Activated CD4-positive, alpha-beta memory T cell treated with anti-CD3 and anti-CD28 coated beads for 36 hours (primary cell): ENCODE results near the gene LST1. TPM values are rescaled to one million over a fixed set of nuclear protein-coding genes. Genes with fewer than 3 reads are reported as not detected.
"Not testable (repeated sequence)": the region's sequence is repeated elsewhere in the genome, so short reads cannot be mapped to it uniquely, and the experiment has no call there.

Experiments
- CTCF ChIA-PET: fragments of 350-600 bp; sonication (Branson Sonifier 250); formaldehyde crosslinking; loops from one replicate; lab custom pipeline; 2021; ENCODE audit warnings: antibody characterized with exemption, inconsistent platforms; lab: Charles Lee
- POLR2A ChIA-PET: fragments of 350-600 bp; sonication (Branson Sonifier 250); formaldehyde crosslinking; loops from one replicate; lab custom pipeline; 2021; ENCODE audit warnings: antibody characterized with exemption; lab: Charles Lee
- DNase-seq: peaks from one replicate; pipeline ENCODE4 v3.0.0-alpha.2; 2020
- H3K27ac Mint-ChIP-seq: one replicate; pipeline ENCODE4 v1.8.0; 2021; ENCODE audit warnings: mixed read lengths
- H3K27me3 Mint-ChIP-seq: one replicate; pipeline ENCODE4 v1.8.0; 2021; ENCODE audit warnings: mixed read lengths
- H3K36me3 Mint-ChIP-seq: one replicate; pipeline ENCODE4 v1.8.0; 2021; ENCODE audit warnings: mixed read lengths
- H3K4me1 Mint-ChIP-seq: one replicate; pipeline ENCODE4 v1.8.0; 2021; ENCODE audit warnings: low read depth, mixed read lengths
- H3K4me3 Mint-ChIP-seq: one replicate; pipeline ENCODE4 v1.8.0; 2021; ENCODE audit warnings: mild to moderate bottlenecking, mixed read lengths
- H3K9me3 Mint-ChIP-seq: one replicate; pipeline ENCODE4 v1.8.0; 2021; ENCODE audit warnings: mixed read lengths
- intact Hi-C: fragments of 100-400 bp; cut with micrococcal nuclease; formaldehyde crosslinking; loops from one replicate; pipeline ENCODE4 v1.15.1; 2023
- total RNA-seq, 2 experiments: library from RNA; stranded (reverse); gene quantifications; one replicate each; pipeline ENCODE4 v1.2.3, GENCODE V29; 2021

The LST1 gene
- total RNA-seq, 2 experiments from 2014 or later: 15.7 to 16.9 TPM

- no peaks in the 10 kb centered on the region for H3K27me3 Mint-ChIP-seq
- intact Hi-C loops: loop anchor here (1.0 to 2.0 kb wide), 4 partner anchors 9 to 34 kb away; partner anchors contain the start of genes ATP6V1G2, LTA and NFKBIL1
These were observed 5.2 kb upstream of the LST1 start for GRCh38 chr6:31580807-31581433.

GRCh38 chr6:31581434-31582229 lies 4.4 kb upstream of the LST1 start:
- Mint-ChIP-seq H3K27ac (peak overlapping the region; percentile 92), H3K4me3 (peak overlapping the region; percentile 97), H3K9me3 (no peaks in the 10 kb centered on the region), H3K27me3 (no peaks in the 10 kb centered on the region), H3K36me3 (peaks cover 42% of the 10 kb centered on the region), H3K4me1 (peaks cover 52% of the 10 kb centered on the region)
- POLR2A ChIA-PET: interaction anchor here (0.6 to 18.2 kb wide), 7 partner anchors 10 to 70 kb away, joined by 3 to 259 read pairs (median 115); partner anchors contain the start of genes ATP6V1G2, BAG6, DDX39B and LTA
- intact Hi-C loops: loop anchor here (1.0 to 2.0 kb wide), 2 partner anchors 16 to 35 kb away; partner anchors contain the start of genes ATP6V1G2 and NFKBIL1
- CTCF ChIA-PET: interaction anchor here (0.8 to 28.8 kb wide), 9 partner anchors 7 to 225 kb away, joined by 3 to 1658 read pairs (median 5); partner anchors contain the start of genes ATP6V1G2, DDX39B, LSM2 and LST1
- peak; percentile 39 for DNase-seq

More at GRCh38 chr6:31580807-31581433, 5.2 kb upstream of the LST1 start:
- H3K27ac Mint-ChIP-seq: peak overlapping the region; percentile 92
- H3K4me1 Mint-ChIP-seq: peaks cover 44% of the 10 kb centered on the region
- H3K36me3 Mint-ChIP-seq: peaks cover 49% of the 10 kb centered on the region
- DNase-seq: peak; percentile 92
- ChIA-PET POLR2A (interaction anchor here (1.2 to 18.2 kb wide), 7 partner anchors 8 to 71 kb away, joined by 3 to 259 read pairs (median 115); partner anchors contain the start of genes ATP6V1G2, BAG6, DDX39B and LTA), CTCF (interaction anchor here (0.8 to 28.8 kb wide), 9 partner anchors 11 to 226 kb away, joined by 3 to 1658 read pairs (median 5); partner anchors contain the start of genes ATP6V1G2, DDX39B, LSM2 and LST1)
- no peaks in the 10 kb centered on the region for H3K9me3 Mint-ChIP-seq
- H3K4me3 Mint-ChIP-seq: peak overlapping the region; percentile 97

DNA sequence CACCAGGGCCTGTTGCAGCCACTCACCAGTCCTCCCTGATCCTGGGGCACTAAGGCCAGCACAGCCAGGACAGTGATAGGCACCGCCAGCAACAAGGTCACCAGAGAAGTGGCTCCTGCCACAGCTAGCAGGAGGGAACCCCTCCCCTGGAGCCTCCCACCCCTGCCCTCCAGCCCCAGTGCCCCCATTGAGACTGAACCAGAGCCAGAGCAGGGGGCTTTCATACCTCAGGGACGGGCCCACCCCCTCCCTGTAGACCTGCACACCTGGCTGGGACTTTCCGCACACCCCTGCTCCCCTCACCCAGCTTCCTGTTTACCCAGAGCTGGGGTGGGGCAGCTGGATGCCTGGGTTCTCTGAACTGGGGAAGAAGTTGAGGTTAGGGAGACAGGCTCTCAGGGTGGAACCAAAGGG lies 3.8 kb upstream of the LST1 start, which contains the start of gene LTB:
Gene LTB (minus strand): TSS at position 195 of the 414 bp plus-strand sequence. CDS start 7 bp downstream, at position 188.
- H3K4me1 Mint-ChIP-seq: peaks cover 58% of the 10 kb centered on the region
- CTCF ChIA-PET: interaction anchor here (0.8 to 28.8 kb wide), 7 partner anchors 8 to 90 kb away, joined by 3 to 1658 read pairs (median 21); partner anchors contain the start of genes ATP6V1G2, DDX39B, LST1 and LTA
- no peaks in the 10 kb centered on the region for H3K9me3 Mint-ChIP-seq
- peak; percentile 71 for DNase-seq
- peaks cover 36% of the 10 kb centered on the region for H3K36me3 Mint-ChIP-seq
- peak within 1 kb of the TSS; percentile 97 for H3K4me3 Mint-ChIP-seq
- POLR2A ChIA-PET: interaction anchor here (0.6 to 18.2 kb wide), 7 partner anchors 10 to 70 kb away, joined by 3 to 259 read pairs (median 115); partner anchors contain the start of genes ATP6V1G2, LTA, NCR3 and NFKBIL1
- H3K27ac Mint-ChIP-seq: peak within 1 kb of the TSS; percentile 92
- H3K27me3 Mint-ChIP-seq: no peaks in the 10 kb centered on the region
- intact Hi-C loops: no loop called here

GRCh38 chr6:31585491-31585890 lies 586 bp upstream of the LST1 start:
- H3K36me3 Mint-ChIP-seq: peaks cover 18% of the 10 kb centered on the region

DNA sequence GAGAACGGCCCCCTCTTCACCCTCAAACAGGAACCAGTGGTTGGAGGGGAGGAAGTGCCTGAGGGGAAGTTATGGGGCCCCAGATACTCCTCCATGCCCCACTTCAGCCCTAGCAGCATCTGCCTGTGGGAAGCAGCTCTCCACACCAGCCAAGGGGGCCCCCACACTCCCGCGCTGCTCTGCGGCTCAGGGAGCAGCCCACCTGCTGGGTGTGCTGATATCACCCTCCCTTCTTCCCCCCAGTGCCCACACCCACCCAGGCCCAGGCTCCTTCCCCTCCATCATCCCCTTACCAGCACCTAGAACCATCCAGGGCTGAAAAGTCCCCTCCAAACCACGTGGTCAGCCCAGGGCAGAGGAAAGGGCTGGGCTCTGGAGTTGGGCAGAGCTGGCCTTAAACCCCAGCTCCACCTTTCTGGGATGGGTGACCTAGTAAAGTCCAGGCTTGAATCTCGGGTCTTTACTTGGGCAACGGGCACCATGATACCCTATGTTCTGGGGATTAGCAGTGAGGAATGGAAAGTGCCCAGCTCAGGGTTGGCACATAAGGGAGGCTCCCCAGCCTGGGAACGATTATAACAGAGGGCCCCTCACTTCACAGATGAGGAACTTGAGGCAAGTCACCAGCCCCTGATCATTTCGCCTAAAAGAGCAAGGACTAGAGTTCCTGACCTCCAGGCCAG lies 663 bp downstream of the LST1 start:
- Mint-ChIP-seq H3K36me3 (peaks cover 8% of the 10 kb centered on the region), H3K27ac (peak overlapping the region; percentile 89), H3K4me1 (peaks cover 63% of the 10 kb centered on the region), H3K27me3 (no peaks in the 10 kb centered on the region), H3K9me3 (no peaks in the 10 kb centered on the region), H3K4me3 (peak overlapping the region; percentile 72)
- ChIA-PET CTCF (interaction anchor here (0.8 to 28.8 kb wide), 7 partner anchors 6 to 204 kb away, joined by 3 to 1658 read pairs (median 95); partner anchors contain the start of genes ATP6V1G2, DDX39B, GPANK1 and LST1), POLR2A (interaction anchor here (0.9 to 18.2 kb wide), 4 partner anchors 15 to 57 kb away, joined by 3 to 259 read pairs (median 6); partner anchors contain the start of genes DDX39B, LTA and TNF)
- intact Hi-C loops: no loop called here
- peak; percentile 36 for DNase-seq

More at GRCh38 chr6:31585491-31585890, 586 bp upstream of the LST1 start:
- H3K4me1 Mint-ChIP-seq: peaks cover 63% of the 10 kb centered on the region
- DNase-seq: peak; percentile 77
- POLR2A ChIA-PET: interaction anchor here (2.0 to 18.2 kb wide), 2 partner anchors 14 to 26 kb away, joined by 8 to 259 read pairs; partner anchors contain the start of genes LTA and TNF
- no peaks in the 10 kb centered on the region for H3K9me3 Mint-ChIP-seq
- H3K4me3 Mint-ChIP-seq: peak overlapping the region; percentile 72
- H3K27ac Mint-ChIP-seq: peak overlapping the region; percentile 89
- no peaks in the 10 kb centered on the region for H3K27me3 Mint-ChIP-seq
- CTCF ChIA-PET: interaction anchor here (1.0 to 28.8 kb wide), 7 partner anchors 4 to 79 kb away, joined by 3 to 1658 read pairs (median 95); partner anchors contain the start of genes ATP6V1G2, DDX39B, GPANK1 and LST1
- intact Hi-C loops: loop anchor here (1.0 kb wide), 1 partner anchor 12 kb away; no protein-coding TSS in a partner anchor

GRCh38 chr6:31587791-31588777 lies 2.0 kb downstream of the LST1 start:
- no peak for DNase-seq
- POLR2A ChIA-PET: interaction anchor here (0.6 to 18.2 kb wide), 3 partner anchors 8 to 22 kb away, joined by 3 to 259 read pairs (median 4); partner anchors contain the start of genes LTA and TNF
- Mint-ChIP-seq H3K27me3 (no peaks in the 10 kb centered on the region), H3K36me3 (peaks cover 2% of the 10 kb centered on the region), H3K27ac (peak overlapping the region; percentile 89), H3K4me3 (peak overlapping the region; percentile 72), H3K4me1 (peaks cover 66% of the 10 kb centered on the region), H3K9me3 (no peaks in the 10 kb centered on the region)
- intact Hi-C loops: no loop called here
- CTCF ChIA-PET: interaction anchor here (9.1 to 28.8 kb wide), 4 partner anchors 4 to 36 kb away, joined by 95 to 1658 read pairs (median 740); partner anchors contain the start of genes ATP6V1G2, DDX39B, LST1 and LTA

DNA sequence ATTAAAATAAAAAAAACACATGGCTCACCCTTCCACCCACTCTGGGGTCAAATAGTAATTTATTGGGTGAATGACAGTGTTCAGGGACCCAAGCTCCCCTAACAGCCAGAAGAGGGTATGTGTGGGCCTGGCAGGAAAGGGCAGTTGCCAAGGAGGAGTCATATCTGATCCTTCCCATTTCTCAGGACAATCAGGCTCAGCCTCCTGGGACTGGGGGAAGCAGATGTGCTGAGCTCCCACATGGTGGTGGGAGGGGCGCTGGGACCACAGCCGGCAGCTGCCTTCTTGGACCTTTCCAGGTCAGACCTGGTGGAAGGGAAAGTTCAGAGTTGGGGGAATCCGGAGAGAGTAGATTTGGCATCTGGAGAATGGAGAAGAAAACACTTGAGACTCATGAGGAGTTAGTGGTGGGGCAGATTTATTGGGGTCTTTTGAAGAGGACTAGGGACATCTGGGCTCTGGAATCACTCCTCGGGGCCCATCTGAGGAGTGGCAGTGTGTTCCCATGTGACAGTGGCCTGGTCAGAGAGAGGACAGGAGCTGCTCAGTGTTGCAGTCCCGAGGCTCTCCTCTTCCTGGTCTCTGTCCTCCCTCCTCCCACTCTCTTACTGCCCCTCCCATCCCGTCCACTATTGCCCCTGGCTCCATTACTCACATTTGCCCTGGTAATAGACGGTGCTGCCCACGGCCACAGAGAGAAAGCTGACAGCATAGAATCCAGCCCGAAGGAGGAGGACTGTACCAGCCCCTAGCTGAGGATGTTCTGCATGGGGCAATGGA lies 3.0 kb downstream of the LST1 start:
- Mint-ChIP-seq H3K9me3 (no peaks in the 10 kb centered on the region), H3K27me3 (no peaks in the 10 kb centered on the region), H3K36me3 (peaks cover 1% of the 10 kb centered on the region), H3K4me1 (peaks cover 66% of the 10 kb centered on the region), H3K4me3 (no peak overlapping the region), H3K27ac (no peak overlapping the region)
- ChIA-PET POLR2A (interaction anchor here (0.6 to 18.2 kb wide), 4 partner anchors 9 to 29 kb away, joined by 3 to 259 read pairs (median 4); partner anchors contain the start of genes LTA and TNF), CTCF (interaction anchor here (14.7 to 28.8 kb wide), 3 partner anchors 4 to 36 kb away, joined by 740 to 1658 read pairs (median 740); partner anchors contain the start of genes ATP6V1G2, DDX39B, LST1 and LTB)
- intact Hi-C loops: no loop called here
- DNase-seq: no peak

DNA sequence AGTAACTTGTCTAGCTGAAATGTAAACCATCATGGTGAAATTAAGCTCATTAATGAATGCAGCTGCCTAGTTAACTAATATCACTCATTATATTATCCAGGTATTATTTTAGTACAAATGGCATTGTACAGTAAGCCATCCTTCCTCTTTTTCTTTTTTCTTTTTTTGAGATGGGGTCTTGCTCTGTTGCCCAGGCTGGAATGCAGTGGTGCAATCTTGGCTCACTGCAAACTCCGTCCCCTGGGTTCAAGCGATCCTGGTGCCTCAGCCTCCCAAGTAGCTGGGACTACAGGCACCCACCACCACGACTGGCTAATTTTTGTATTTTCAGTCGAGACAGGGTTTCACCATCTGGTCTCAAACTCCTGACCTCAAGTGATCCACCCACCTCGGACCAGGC lies 4.6 kb downstream of the LST1 start:
- CTCF ChIA-PET: interaction anchor here (1.0 to 28.8 kb wide), 4 partner anchors 8 to 38 kb away, joined by 3 to 1658 read pairs (median 372); partner anchors contain the start of genes ATP6V1G2, DDX39B, LST1 and LTB
- H3K9me3 Mint-ChIP-seq, H3K36me3 Mint-ChIP-seq, H3K27me3 Mint-ChIP-seq, H3K4me3 Mint-ChIP-seq, H3K27ac Mint-ChIP-seq, DNase-seq, intact Hi-C loops: not testable (repeated sequence)
- peaks cover 59% of the 10 kb centered on the region for H3K4me1 Mint-ChIP-seq
- POLR2A ChIA-PET: interaction anchor here (0.7 to 18.2 kb wide), 2 partner anchors 19 to 96 kb away, joined by 3 to 259 read pairs; partner anchors contain the start of genes LTA and TNF

- intact Hi-C loops: no loop called here
- Mint-ChIP-seq H3K27ac (peak overlapping the region; percentile 81), H3K27me3 (no peaks in the 10 kb centered on the region), H3K4me3 (peak overlapping the region; percentile 59), H3K9me3 (no peaks in the 10 kb centered on the region), H3K4me1 (peaks cover 48% of the 10 kb centered on the region), H3K36me3 (peaks cover 1% of the 10 kb centered on the region)
- POLR2A ChIA-PET: interaction anchor here (0.9 to 7.3 kb wide), 4 partner anchors 14 to 51 kb away, joined by 3 to 115 read pairs (median 4); partner anchors contain the start of genes DDX39B, LTB and TNF
- no peak for DNase-seq
- CTCF ChIA-PET: interaction anchor here (14.7 to 28.8 kb wide), 2 partner anchors 11 to 40 kb away, joined by 740 to 1658 read pairs; partner anchors contain the start of genes ATP6V1G2, DDX39B, LST1 and LTB
These were observed 6.3 kb downstream of the LST1 start for GRCh38 chr6:31592396-31592771.
